Fibroblast of villous mesenchyme (primary cell): Measurements from ENCODE around the gene SOX15. TPM values are rescaled to one million over a fixed set of nuclear protein-coding genes. Genes with fewer than 3 reads are reported as not detected.
A peak's percentile ranks its signal among the peaks of the same experiment; 100 is the strongest.

Experiments used
- DNase-seq: peaks from one replicate; pipeline ENCODE4 v3.0.0-alpha.2; 2010; ENCODE audit warnings: low read depth
- H3K4me3 ChIP-seq: 2 replicates; pipeline ENCODE4 v1.5.1; 2011; ENCODE audit warnings: low read depth, mild to moderate bottlenecking, low read length
- small RNA-seq: library from RNA; depleted of rRNA; stranded (forward); fragments of <200 nt; gene quantifications from one replicate; pipeline ENCODE3, GENCODE V24; 2012
- total RNA-seq: library from RNA; depleted of rRNA; stranded (reverse); fragments of >200 nt; gene quantifications from 2 replicates; pipeline ENCODE4 v1.2.3, GENCODE V29; 2012
- TF ChIP-seq, protein P1 (sequence below): IDR thresholded peaks from 2 replicates; pipeline ENCODE4 v1.5.1; 2012; ENCODE audit warnings: low read depth, mild to moderate bottlenecking, low read length; ENCODE audit not compliant: insufficient read depth

SOX15 gene
- total RNA-seq, 1 donor: under 0.01 TPM

DNA sequence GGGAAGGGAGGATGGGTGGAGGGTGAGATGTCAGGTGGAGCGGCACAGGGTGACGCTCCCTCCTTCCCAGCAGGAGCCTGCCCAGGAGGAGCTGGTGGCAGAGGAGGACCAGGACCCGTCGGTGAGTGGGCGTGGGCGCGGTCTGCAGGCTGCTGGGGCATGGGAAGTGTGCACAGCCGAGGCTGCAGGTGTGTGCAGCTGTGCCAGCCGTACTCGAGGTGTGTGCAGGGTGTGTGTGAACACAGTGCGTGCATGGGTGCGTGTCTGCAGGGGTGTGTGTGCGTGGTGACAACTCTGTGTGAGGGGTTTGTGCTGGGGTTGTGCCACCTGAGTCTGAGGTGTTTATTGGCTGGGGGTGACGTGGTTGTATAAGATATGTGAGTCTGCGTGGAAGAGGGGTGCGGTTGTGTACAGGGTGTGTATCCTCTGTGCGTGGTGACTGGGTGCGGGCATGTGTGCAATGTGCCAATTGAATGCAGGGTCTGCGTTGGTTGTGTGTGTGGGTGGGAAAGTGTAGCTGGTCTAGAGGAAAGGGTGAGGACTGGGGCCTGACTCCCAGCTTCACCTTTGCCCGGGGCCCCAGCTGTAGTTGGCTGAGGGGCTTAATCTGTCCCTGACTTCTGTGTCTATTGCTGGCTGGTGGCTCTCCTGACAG, 40.4 kb downstream of the SOX15 start:
- TF ChIP-seq, protein P1, sequence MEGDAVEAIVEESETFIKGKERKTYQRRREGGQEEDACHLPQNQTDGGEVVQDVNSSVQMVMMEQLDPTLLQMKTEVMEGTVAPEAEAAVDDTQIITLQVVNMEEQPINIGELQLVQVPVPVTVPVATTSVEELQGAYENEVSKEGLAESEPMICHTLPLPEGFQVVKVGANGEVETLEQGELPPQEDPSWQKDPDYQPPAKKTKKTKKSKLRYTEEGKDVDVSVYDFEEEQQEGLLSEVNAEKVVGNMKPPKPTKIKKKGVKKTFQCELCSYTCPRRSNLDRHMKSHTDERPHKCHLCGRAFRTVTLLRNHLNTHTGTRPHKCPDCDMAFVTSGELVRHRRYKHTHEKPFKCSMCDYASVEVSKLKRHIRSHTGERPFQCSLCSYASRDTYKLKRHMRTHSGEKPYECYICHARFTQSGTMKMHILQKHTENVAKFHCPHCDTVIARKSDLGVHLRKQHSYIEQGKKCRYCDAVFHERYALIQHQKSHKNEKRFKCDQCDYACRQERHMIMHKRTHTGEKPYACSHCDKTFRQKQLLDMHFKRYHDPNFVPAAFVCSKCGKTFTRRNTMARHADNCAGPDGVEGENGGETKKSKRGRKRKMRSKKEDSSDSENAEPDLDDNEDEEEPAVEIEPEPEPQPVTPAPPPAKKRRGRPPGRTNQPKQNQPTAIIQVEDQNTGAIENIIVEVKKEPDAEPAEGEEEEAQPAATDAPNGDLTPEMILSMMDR: no peak
- no peak for DNase-seq
- H3K4me3 ChIP-seq: peak overlapping the region; percentile 72

DNA sequence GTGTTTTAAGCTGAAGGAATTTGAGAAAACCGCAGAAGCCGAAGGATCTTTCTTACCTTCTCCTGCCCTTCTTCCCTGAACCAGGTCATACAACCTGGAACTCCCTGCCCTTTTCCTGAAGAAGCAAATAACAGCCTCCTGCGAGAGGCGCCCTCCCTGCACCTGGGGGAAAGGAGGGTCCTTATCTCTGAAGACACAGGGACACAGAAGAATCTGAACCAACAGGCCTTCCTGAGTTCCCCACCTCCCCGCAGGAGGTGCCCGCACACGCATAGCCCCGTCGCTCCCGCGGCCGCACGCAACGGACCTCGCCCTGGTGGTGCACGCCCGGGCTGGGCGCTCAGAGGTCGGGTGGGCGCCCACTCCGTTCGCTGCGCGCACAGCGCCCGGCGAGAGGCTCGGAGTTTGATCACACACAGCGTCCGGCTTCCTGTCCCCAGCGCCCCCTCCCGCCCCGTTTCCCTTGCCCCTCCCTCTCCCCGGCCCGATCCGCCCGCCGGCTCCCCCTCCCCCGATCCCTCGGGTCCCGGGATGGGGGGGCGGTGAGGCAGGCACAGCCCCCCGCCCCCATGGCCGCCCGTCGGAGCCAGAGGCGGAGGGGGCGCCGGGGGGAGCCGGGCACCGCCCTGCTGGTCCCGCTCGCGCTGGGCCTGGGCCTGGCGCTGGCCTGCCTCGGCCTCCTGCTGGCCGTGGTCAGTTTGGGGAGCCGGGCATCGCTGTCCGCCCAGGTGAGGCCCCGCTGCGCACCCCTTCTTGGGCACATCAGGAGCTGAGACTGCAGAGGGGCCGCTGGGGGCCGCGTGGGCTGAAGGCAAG, 41.1 kb downstream of the SOX15 start, which contains the start of gene TNFSF12:
Gene TNFSF12, plus strand, starts transcription at position 474 of the 816 bp plus-strand sequence. Its CDS starts 96 bp downstream, at position 570.
- peak; percentile 23 for DNase-seq
- TF ChIP-seq, protein P1: peak; percentile 22
- H3K4me3 ChIP-seq: peak within 1 kb of the TSS; percentile 72

DNA sequence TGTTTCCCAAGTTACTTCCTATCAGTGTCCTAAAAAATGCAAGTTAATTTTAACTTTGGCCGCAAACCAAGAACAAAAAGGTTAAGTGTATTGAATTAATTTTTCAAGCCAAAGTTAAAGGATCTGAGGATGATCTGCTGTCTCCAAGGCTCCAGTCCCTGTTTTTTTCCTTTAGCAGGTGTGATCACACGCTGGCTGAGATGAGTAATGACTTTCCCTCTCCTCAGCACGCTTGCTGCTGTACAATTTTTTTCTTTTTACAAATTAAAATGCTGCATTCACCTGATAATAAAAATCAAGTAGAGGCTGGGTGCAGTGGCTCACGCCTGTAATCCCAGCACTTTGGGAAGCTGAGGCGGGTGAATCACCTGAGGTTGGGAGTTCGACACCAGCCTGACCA, 45.0 kb downstream of the SOX15 start:
- no peak overlapping the region for H3K4me3 ChIP-seq
- TF ChIP-seq, protein P1: no peak
- no peak for DNase-seq

DNA sequence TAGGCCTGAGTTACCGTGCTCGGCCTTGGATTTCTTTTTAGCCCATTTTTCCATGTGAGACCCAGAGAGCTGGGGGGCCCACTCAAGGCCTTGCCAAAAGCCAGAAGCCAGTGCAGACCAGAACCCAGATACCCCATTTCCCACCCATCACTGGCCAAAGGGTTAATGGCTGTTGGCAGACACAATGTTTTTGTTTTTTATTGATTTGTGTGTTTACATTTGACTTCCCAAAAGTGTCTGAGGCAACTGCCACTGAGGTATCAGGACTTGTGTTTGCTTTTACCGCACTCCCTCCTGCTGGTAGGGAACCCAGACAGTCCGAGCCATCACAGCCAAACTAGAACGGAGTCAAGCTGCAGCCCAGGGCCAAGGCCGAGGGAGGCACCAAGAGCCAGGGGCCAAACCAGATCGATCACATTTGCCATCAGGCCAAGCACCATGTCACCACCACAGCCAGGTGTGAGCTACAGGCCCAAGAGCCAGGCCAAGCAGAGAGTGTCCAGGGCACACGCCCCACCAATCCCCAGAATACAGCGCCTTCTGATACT, 48.7 kb downstream of the SOX15 start:
- no peak for DNase-seq
- no peak overlapping the region for H3K4me3 ChIP-seq
- TF ChIP-seq, protein P1: no peak

DNA sequence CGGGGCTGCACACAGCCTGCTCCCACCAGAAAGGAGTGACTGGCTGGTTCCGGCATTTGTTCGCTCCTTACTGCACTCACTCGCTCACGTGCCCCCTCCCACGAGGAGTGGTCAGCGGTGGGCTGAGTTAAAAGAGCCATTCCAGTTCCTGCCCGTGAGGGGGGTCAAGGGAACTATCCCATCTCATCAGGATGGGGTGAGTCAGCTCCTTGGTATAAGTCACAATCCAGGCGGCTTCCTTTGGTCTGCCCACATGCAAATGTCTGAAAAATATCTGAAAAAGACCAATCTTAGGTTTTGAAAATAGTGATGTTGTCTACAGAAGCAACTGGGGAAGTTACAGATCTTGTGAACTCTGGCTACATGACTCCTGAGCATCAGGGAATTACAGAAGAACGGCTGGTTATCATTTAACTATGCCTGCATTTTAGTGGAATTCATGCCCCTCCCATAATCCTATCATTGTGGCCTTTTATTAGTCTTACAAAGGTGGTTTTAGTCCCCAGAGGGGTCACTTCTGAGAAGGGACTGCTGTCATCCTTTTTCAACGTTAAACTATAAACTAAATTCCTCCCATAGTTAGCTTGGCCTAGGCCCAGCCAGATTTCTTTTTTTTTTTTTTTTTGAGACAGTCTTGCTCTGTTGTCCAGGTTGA, 50.9 kb downstream of the SOX15 start:
- no peak for DNase-seq
- TF ChIP-seq, protein P1: no peak
- H3K4me3 ChIP-seq: no peak overlapping the region

Small RNAs within 50 kb of the gene (small RNA-seq; reads per million reads assigned to genes)
- gene CD68 (not detected), gene SNORA48 (not detected), gene SNORD10 (not detected)

Other genes with a start within 250 kb of the SOX15 start
- 7.4 and 8.6 TPM in 2 replicates for gene KCTD11, start 237.9 kb downstream of the SOX15 start, total RNA-seq
- gene TMEM95, start 234.9 kb downstream of the SOX15 start, total RNA-seq: not detected in 2 replicates
- under 0.01 and 2.2 TPM in 2 replicates for gene TNK1, start 209.0 kb downstream of the SOX15 start, total RNA-seq
- 16.8 and 28.3 TPM in 2 replicates for gene PLSCR3, start 195.6 kb downstream of the SOX15 start, total RNA-seq
- 147 and 162 TPM in 2 replicates for gene TMEM256, start 186.0 kb downstream of the SOX15 start, total RNA-seq
- 8.1 and 9.5 TPM in 2 replicates for gene NLGN2, start 182.2 kb downstream of the SOX15 start, total RNA-seq
- gene SPEM1, start 169.8 kb downstream of the SOX15 start, total RNA-seq: not detected in 2 replicates
- gene SPEM2, start 164.5 kb downstream of the SOX15 start, total RNA-seq: not detected in 2 replicates
- not detected in 2 replicates for gene SPEM3, start 161.2 kb downstream of the SOX15 start, total RNA-seq
- 2.6 and 3.0 TPM in 2 replicates for gene TMEM102, start 154.7 kb downstream of the SOX15 start, total RNA-seq
- gene FGF11, start 150.6 kb downstream of the SOX15 start, total RNA-seq: 0.32 and 3.9 TPM in 2 replicates
- gene CHRNB1, start 145.0 kb downstream of the SOX15 start, total RNA-seq: 6.1 and 6.9 TPM in 2 replicates
- 30.0 and 37.1 TPM in 2 replicates for gene ZBTB4, start 110.5 kb downstream of the SOX15 start, total RNA-seq
- gene SLC35G6, start 108.6 kb downstream of the SOX15 start, total RNA-seq: not detected in 2 replicates
- 118 and 127 TPM in 2 replicates for gene POLR2A, start 105.7 kb downstream of the SOX15 start, total RNA-seq
- gene TNFSF12, start 41.0 kb downstream of the SOX15 start, total RNA-seq: 11.7 and 14.5 TPM in 2 replicates
- gene TNFSF13, start 31.3 kb downstream of the SOX15 start, total RNA-seq: 0.43 and 0.64 TPM in 2 replicates
- gene SENP3, start 28.2 kb downstream of the SOX15 start, total RNA-seq: 69.9 and 75.1 TPM in 2 replicates
- gene CD68, start 10.5 kb downstream of the SOX15 start, total RNA-seq: 9.1 and 9.7 TPM in 2 replicates
- gene MPDU1, start 6.2 kb downstream of the SOX15 start, total RNA-seq: 70.5 and 101 TPM in 2 replicates
- gene FXR2, start 24.8 kb upstream of the SOX15 start, total RNA-seq: 37.4 and 39.7 TPM in 2 replicates
- 23.3 and 37.0 TPM in 2 replicates for gene SAT2, start 37.7 kb upstream of the SOX15 start, total RNA-seq
- 0.64 and 0.86 TPM in 2 replicates for gene SHBG, start 40.0 kb upstream of the SOX15 start, total RNA-seq
- gene ATP1B2, start 60.8 kb upstream of the SOX15 start, total RNA-seq: not detected in 2 replicates
- gene TP53, start 97.4 kb upstream of the SOX15 start, total RNA-seq: 50.6 and 79.5 TPM in 2 replicates
- gene WRAP53, start 98.4 kb upstream of the SOX15 start, total RNA-seq: 5.2 and 6.0 TPM in 2 replicates
- gene EFNB3, start 115.1 kb upstream of the SOX15 start, total RNA-seq: 0.32 and 0.43 TPM in 2 replicates
- under 0.01 and 0.43 TPM in 2 replicates for gene DNAH2, start 127.7 kb upstream of the SOX15 start, total RNA-seq
- 3.0 and 5.8 TPM in 2 replicates for gene KDM6B, start 244.1 kb upstream of the SOX15 start, total RNA-seq